ENCODE measurements around the gene DDX5.
A peak's percentile ranks its signal among the peaks of the same experiment; 100 is the strongest.
"Not testable (repeated sequence)": the region's sequence is repeated elsewhere in the genome, so short reads cannot be mapped to it uniquely, and the experiment has no call there.

The DDX5 gene

DNA sequence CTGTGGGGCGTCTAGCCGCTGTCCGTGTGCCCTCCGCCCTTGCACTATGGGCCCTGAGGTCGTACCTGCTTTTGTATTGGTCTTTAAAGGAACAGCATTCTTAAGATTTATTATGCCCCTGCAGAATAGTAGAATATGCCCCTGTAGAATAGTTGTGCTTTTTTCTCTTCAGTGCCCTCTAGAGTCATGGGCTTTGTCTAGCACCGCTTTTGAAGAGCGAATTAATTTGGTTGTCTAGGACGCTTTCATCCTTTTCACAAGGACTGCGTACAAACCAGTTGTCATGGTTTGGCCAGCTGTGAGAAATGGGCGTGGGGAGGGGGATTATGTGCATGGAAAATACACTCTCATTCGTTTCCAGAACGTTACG lies 1.3 kb upstream of the DDX5 start:
- DNase-seq (ENCODE audit: low read depth), result peak; percentile 87

DNA sequence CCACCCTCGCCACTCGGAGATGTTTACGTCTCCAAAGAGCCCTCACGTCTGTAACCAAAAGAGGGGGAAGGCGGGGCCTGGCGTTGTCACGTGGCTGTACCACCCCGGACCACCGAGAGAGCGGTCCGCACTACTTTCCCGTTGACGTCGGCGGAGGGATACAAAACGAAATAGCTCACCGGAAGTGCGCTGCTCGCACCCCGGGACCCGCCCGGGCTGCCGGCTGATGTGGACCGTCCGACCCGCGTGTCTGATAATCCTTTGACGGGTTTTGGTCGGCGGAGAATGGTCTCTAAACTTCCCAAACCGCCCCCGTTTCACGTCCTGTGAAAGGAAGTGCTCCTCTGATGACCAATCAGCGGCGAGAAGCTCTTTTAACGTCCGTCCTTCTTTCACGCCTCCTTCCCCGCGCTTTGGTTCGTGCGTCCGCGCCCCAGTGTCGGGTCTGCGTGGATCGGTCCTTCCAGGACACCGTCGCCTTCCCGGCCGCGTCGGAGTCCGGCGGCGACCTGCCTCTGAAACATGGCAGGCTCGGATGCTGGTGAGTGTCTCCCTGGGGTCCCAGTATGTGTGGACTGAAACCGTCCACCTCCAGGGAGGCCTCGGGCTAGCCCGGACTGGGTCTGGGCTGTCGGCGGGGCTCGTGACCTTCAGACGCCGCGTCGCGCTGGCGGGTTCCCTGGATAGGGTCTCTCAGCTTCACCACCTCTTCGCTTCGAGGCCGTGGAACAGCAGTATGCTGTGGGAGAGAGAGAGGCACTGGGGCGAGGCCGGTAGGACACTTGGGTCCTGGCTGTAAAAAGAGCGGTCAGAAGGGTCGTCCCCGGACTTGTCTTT lies 705 bp upstream of the DDX5 start, which contains the start of gene CEP95:
CEP95 (plus strand) TSS at position 402 of the 837 bp plus-strand sequence; CDS start at position 523, 121 bp downstream.
- DNase-seq (ENCODE audit: low read depth), result peak; percentile 98

- peak; percentile 81 for DNase-seq (ENCODE audit: low read depth)
Observed at GRCh38 chr17:64505340-64506200, 519 bp downstream of the DDX5 start.

DNA sequence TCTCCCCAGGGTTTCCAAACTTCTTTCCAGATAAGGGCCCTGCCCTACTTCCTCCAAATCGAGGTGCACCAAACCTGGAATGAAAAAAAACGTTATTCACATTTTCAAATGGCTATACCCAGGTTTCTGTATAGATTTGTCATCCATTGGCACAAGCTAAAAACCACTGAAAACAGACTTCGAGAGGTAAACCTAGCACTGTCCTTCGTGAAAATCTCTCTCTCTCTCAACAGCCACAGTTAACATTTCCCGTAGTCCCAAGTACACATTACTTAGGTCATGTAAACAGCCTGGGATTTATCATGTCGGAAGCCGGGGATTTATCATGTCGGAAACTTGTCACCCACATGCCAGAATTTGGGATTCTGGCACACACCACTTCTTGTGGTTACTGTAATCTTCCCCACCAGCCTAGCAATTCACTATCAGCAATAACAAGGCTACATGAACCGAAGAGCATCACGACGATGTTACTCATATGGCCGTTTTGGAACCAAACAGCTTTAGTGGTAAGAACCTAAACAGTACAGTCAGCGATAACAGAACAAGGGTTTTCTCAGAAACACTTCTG lies 1.2 kb downstream of the DDX5 start:
- peak; percentile 65 for DNase-seq (ENCODE audit: low read depth)

DNA sequence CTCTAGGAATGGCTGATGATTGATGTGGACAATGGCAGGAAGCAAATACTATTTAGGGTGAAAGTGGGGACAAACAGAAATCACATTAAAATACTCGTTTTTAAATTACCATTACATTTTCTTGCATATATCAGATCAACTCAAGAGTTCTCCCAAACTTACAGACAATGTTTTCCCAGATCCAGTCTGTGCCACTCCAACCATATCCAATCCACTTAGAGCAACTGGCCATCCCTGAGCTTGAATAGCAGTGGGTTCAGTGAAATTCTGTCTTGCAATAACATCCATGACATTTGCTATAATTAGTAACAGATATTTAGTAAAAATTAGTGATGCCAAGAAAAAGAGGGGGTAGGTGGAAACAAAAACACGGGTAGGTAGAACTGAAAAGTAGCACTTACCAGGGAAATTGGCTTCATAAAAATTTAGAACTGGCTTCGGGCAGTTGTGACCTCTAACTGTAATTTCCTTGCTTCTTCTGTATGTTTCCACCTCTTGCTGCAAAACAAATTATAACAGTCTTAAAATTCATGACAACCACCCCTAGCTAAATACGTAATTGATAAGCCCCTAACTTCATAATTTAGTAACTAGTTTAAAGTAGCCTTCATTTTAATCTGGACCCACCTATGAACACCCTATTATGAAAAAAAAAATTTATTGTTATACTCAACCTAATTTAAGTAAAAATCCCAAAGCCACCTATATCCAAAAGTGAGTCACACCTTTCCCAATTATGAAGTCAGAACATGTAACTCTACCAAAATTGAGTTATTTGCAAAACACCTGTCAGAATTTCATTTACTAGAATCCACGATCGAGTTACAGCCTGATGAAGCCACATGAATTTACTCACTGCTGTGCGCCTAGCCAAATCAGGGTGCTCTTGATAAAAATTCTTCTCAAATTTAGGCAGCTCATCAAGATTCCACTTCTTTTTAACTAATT lies 2.0 kb downstream of the DDX5 start:
- DNase-seq (ENCODE audit: low read depth), result no peak

DNA sequence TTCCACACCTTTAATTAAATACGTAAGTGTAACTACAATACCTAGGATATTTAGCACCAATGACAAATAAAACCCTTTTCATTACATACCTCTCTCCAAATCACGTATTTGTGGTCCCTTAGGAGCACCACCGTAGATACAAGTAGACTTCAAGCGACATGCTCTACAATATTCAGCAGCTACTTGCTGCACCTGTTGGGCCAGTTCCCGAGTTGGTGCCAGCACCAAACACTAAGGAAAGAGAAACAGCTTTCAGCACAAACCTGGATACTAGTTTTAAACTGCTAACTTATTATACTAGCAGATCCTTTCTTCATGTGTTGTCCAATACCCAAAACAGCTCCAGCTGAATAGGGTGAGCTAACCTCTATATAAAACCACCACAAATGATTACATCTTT lies 2.7 kb downstream of the DDX5 start:
- no peak for DNase-seq (ENCODE audit: low read depth)

- peak; percentile 71 for DNase-seq (ENCODE audit: low read depth)
Observed at GRCh38 chr17:64502809-64503208, 3.3 kb downstream of the DDX5 start.

DNA sequence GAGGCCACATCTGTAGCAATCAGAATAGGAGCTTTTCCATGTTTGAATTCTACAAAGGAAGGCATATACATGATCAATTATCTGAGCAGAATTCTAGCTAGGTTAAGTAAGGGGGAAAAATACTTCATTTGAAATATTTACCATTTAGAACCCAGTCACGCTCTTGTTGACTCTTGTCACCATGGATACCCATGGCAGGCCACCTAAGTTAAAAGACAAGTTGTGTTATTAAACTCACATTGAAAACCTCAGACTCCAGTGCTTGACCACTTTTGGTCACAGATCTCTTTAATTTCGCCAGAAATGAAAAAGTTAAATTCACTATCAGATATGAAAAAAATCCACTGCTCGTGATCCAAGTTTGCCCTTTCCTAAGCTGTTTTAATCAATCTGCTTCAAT lies 4.1 kb downstream of the DDX5 start:
- DNase-seq (ENCODE audit: low read depth), result no peak

- DNase-seq (ENCODE audit: low read depth), result no peak
Observed at GRCh38 chr17:64500862-64501765, 5.0 kb downstream of the DDX5 start.

GRCh38 chr17:64500487-64500859 lies 5.6 kb downstream of the DDX5 start:
- DNase-seq (ENCODE audit: low read depth), result no peak

- DNase-seq (ENCODE audit: low read depth), result peak; percentile 41
Observed at GRCh38 chr17:64499805-64500486, 6.1 kb downstream of the DDX5 start.

- no peak for DNase-seq (ENCODE audit: low read depth)
Observed at GRCh38 chr17:64498308-64499203, 7.5 kb downstream of the DDX5 start.

DNA sequence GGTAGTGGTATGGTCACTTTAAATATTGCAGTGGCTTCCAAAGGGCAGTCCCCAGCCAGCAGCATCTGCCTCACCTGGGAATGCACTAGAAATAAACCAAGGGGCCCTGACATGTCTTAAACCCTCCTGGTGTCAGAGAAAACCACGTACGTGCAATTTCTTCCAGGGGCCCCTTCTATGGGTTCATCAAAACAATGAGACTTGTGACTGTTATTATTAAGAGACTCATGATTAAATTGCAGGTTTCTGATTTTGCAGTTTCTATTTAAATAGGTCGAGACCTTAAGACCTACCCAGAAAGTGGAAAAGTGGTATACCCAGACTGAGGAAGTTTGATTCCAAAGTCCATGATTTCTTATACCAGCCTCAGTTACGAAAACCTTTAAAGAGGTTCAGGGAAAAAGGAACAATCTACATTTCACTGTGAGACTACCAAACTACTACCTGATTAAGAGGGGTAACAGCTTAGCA lies 8.5 kb downstream of the DDX5 start:
- no peak for DNase-seq (ENCODE audit: low read depth)

GRCh38 chr17:64496786-64497564 lies 9.1 kb downstream of the DDX5 start, which contains the start of gene POLG2:
Gene POLG2 (minus strand): TSS chr17:64497054. CDS start chr17:64496968, 86 bp downstream.
- peak; percentile 93 for DNase-seq (ENCODE audit: low read depth)

GRCh38 chr17:64496348-64496785 lies 9.7 kb downstream of the DDX5 start:
- DNase-seq (ENCODE audit: low read depth), result peak; percentile 28

GRCh38 chr17:64495300-64495699 lies 10.8 kb downstream of the DDX5 start:
- DNase-seq (ENCODE audit: low read depth), result not testable (repeated sequence)

GRCh38 chr17:64494121-64494520 lies 12.0 kb downstream of the DDX5 start:
- no peak for DNase-seq (ENCODE audit: low read depth)
